ENCODE results near the gene ABCA8.

Gene ABCA8

DNA sequence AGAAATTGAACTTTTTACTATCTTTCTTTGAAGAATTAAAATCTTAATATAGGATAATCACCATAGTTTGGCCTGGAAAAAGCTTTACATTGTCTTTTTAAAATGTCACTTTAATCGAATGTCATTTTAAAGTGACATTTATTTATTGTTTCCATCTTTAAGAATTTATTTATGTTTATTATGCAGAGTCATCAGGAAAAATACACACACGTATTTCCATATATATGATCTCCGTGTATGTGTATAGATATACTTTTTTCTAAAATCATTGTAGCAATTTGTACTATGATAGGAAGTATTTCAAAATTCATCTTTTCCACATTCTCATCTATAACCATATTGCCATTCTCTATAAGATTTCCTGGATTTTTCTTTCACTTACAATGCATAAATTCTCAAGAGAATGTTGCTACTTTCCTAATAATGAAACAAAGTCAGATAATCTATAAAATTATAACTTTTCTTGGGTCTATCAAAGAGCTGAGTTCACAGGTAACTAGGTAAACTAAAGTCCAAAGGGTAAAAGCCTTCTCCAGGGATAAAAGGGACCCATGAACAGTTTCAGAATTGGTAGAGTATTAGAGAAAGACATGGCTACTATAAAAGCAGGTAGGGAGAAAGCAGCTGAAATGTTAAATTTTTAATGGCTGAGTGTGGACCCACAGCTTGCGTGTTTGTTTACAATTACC, 11.9 kb downstream of the ABCA8 start:
- no peak for DNase-seq (ENCODE audit: low read depth)

DNA sequence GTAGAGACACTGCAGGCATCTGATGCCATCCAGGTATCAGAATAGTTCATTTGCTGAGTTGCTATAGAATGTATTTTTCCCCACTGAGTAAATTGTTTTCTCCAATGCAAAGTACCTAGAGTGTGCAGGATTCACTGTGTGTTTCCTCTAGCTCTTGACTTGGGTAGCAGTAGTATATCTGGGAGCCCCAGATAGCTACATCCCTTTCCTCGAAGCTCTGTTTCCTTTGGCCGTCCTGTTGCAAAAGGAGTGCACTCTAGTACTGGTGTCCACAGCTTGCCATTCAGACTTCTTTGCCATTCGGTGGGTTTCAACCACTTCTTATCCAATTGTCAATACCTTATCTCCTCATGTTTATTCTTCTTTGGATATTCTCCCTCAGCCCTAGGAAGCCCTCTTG, 12.8 kb downstream of the ABCA8 start:
- no peak for DNase-seq (ENCODE audit: low read depth)

DNA sequence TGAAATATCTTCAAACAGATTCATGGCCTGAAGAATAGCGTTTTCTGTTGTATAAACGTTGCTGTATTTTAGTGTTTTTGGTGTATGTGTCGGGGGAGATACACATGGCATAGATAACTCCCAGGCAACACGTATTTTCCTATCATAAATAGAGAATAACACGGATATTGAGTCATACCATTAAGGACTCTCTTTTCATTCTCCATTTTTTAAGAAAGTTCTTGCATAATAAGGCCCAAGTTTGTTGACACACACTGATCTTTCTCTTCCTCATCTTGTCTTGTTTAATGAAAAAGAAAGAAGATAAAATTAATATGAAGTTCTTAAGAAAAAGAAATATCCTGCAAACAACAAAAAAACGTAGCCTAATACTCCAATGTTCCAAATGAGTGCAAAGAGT, 13.4 kb downstream of the ABCA8 start:
- peak; percentile 42 for DNase-seq (ENCODE audit: low read depth)

DNA sequence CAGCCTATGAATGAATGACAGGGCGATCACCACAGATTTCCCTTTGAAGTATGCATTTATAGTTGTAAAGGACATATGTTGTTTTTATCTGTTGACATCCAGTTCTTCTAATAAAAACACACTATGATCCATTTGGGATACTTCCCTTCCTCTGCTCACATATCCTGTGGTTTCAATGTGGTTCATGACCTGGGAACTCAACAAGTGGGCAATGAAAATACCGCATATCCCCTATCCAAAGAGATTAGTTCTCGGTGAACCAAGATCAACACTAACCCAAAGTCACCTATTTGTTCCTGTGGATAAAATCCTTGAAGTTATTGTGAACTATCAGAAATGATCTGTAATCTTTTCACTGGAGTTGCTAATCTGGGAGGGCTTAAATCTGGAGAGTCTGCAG, 16.0 kb downstream of the ABCA8 start:
- no peak for DNase-seq (ENCODE audit: low read depth)

DNA sequence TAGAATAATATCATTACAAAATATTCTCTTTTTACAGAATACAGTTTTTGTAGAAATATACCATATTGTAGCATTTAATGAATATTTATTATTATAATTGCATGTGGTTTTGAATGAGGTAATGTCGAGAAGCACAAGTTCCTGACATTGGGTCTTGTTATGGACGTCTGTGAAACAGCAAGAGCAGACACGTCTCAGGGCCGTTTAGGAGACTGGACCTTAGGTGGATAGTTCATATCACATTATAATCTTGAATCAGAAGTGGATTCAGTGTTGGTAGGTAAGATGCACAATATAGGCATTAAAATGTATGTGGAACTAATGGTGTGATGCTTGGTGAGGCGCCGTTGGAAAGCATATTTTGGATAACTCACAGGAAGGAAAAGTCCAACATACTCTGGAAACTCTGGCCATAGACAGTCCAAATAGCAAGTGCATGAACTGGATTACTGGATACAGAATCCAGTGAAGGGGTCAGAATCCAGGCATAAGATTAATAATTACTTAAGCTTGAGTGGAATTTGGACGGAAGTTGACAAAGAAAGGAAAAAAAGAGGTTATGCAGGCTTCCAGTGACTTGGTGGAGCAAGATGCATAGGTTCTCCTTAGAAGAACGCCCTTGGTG, 17.2 kb downstream of the ABCA8 start:
- no peak for DNase-seq (ENCODE audit: low read depth)

DNA sequence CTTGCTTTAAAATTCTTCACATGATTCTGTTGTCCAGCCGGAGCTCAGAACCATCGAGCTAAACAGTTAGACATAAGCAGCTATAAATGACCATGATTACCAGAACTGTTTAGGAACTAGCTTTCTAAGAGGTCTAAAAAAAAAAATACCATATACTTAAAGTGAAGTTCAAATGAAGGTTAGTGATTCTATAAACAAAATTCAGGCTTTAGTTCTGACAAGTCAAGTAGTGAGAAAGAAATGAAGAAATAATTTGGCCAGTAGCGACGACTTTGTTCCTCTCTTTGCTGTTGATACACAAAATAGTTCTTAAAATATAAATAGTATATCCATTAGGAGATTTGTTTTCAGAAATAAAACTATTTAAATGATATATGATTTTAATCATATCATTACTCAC, 27.7 kb downstream of the ABCA8 start:
- DNase-seq (ENCODE audit: low read depth) = no peak

DNA sequence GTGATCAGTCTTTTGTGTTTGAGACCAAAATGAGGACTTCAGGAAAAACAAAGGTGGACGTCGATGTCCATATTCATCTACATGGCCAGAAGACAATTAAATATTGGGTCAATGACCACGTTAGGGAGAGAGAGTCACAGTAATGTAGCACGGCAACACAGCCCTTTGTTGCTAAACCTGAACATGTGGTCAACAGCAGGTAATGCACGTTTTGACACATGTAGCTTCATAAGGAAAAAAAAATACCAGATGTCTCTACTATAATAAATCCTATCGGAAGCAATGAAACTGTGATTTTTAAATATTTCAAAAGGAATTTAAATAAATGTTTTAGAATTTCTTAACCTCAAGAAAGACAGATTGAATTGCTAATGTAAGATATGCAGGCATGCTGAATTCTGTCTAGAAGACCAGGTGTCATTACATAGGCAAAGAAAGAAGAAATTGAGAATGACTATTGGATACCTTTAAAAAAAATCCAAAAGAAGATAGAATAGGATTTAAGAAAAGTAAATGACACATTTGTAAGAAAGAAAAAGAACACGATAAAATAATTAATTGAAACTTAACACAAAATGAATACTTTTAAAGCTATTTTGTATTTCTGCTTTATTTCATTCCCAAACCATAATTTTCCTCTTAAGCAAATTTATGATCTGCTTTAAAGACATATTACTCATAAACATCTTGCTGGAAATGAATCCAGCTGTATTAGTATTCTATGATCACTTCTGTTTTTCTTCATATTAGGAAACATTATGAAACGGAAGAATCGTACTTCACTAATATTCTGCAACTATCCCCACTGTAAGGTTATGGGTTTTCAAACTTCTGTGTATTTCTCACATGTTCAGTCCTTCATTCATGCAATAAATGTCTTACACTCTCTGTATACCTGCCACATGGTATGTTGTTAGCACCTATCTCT, 30.1 kb downstream of the ABCA8 start:
- no peak for DNase-seq (ENCODE audit: low read depth)

DNA sequence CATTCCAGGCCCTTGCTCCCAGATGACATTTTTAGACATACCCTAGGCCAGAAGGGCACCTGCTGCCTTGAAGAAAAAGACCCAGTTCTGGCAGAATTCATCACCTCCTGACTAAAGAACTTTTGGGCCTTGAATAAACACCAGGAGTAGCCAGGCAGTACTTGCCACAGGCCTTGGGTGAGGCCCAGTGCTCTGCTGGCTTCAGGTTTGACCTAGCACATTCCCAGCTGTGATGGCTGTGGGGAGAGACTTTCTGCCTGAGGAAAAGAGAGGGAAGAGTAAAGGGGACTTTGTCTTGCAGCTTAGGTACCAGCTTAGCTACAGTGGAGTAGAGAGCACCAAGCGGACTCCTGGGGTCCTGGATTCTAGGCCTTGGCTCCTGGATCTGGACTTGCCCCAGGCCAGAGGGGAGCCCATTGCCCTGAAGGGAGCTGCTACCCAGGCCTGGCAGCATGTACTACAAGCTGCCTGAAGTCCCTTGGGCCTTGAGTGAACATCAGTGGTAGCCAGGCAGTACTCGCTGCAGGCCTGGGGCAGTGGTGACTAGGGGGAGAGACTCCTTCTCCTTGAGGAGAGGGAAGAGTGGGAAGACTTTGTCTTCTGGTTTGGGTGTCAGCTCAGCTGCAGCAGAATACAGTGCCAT, 44.3 kb downstream of the ABCA8 start:
- DNase-seq (ENCODE audit: low read depth) = no peak

DNA sequence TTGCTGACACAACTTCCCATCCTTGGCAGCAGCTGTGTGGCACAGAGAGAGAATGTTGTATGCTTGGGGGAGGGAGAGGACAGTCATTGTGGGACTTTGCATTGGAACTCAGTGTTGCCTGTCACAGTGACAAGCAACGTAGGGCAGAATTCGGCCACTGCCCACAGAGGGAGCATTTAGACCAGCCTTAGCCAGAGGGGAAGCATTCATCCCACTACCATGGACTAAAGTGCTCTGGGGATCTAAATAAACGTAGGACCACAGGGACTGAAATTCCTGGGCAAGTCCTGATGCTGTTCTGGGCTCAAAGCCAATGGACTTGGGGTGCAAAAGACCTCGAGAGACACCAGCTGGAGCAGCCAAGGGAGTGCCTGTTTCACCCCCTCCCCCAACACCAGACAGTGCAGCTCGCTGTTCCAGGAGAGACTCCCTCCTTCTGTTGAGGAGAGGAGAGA, 44.9 kb downstream of the ABCA8 start:
- DNase-seq (ENCODE audit: low read depth) = peak; percentile 15

DNA sequence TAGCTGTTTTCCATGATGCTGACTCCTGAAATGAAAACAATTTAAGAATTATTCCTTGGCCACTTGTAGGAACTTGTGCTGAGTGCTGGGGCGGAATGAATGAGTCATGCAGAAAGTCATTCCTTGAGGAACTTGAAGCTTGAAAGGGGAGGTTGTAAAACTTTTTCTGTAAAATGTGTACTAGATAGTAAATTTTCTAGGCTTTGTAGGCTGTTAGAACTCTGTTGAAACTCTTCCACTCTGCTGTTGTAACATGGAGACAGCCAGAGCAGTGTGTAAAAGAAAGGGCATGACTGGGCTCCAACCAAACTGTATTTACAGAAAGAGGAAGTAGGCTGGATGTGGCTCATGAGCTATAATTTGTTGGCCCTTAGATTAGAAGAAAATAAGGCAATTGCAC, 46.1 kb downstream of the ABCA8 start:
- peak; percentile 95 for DNase-seq (ENCODE audit: low read depth)

DNA sequence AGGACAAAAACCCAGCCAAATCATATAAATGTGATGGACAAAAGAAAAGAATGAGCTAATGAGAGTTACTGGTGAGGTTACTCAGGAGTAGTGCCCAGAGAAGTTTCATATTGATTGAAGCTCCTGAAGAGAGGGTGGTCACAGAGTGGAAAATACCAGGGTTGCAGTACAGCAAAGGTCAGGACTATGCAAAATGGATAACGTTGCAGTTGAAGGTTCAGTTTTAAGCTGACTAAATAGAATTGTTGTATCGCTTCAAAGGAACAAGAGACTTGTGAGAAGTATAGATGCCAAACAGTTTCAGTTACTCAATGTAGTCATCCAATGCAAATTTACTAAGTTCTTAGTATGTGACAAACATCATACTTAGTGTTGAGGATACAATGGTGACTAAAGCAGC, 47.1 kb downstream of the ABCA8 start:
- DNase-seq (ENCODE audit: low read depth) = no peak

DNA sequence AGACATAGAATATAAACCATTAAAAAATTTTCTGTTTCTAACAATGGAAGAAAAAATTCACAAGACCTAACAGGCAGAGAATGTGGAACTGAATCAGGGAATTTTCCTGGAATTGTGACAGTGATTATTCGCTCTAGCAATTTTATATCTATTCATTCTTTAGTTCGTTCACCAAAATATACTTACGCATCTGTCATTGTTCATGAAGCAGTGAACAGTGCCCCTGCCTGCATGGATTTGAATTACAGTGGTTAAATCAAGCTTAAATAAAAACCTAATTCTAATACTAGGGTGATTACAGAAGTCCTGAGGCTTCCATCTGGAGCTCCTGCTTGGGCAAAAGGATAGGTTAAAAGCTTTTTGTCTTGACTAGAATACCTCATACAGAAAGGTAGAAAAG, 48.6 kb downstream of the ABCA8 start:
- DNase-seq (ENCODE audit: low read depth) = peak; percentile 10

DNA sequence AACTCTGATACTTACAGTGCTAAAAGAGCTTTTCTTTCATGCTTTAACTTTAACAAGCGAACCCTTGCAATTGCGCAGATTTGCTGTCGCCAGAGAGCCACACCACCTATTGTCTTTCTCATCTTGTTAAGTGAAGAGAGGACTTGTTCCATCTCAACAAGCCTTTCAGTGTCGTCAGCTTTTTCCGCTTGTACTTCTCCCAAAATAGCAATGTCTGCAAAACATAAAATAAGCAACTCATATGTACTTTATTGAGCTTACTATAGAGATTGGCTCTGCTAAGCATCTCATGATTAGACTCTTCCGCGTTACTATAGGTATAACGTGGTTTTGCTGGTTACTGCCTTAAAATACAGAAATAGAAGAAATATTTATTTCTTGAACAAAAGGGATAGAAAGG, 51.9 kb downstream of the ABCA8 start:
- no peak for DNase-seq (ENCODE audit: low read depth)

DNA sequence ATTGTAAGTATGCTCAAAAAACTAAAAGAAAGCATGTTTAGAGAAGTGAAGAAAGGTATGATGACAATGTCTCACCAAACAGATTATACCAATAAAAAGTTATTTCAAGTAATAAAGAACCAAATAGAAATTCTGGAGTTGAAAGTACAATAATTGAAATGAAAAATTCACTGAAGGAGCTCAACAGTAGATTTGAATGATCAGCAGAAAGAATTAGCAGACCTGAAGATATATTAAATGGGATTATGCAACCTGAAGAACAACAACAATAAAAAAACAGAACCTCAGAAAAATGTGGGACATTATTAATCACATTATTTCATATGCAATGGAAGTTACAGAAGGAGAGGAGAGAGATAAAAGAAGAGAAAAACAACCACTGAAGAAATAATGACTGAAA, 57.6 kb downstream of the ABCA8 start:
- no peak for DNase-seq (ENCODE audit: low read depth)

DNA sequence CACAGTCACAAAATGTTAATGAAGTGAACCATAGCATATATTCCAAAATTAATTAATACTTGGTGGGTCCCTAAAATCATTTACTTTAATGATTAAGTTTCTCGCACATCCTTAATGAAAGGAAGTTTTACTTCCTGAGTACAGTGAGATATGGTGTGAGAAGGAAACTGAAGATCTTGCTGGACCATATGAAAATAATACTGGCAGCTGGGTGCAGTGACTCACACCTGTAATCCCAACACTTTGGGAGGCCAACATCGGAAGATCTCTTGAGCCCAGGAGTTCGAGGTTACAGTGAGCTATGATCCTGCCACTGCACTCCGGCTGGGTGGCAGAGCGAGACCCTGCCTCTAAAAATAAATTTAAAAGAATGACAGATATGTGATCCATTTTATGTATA, 62.5 kb downstream of the ABCA8 start:
- DNase-seq (ENCODE audit: low read depth) = no peak

DNA sequence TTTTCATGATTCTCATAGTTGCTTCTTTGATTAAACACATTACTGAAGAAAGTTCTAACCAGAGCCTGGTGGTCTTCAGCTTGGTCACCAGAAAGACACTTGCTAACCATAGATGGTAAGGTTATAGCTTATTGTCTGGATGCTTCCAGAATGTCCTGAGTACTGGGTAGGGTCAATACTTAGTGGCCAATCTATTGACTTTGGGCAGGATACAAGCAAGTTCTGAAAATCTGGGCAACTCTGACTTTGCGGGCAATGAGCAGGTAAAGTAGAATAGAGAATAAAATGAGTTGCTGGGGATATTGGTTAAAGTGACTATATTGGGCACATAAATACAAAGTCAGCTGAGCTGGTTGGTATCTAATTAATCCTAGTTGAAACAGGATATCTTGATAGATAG, 63.0 kb downstream of the ABCA8 start:
- no peak for DNase-seq (ENCODE audit: low read depth)

DNA sequence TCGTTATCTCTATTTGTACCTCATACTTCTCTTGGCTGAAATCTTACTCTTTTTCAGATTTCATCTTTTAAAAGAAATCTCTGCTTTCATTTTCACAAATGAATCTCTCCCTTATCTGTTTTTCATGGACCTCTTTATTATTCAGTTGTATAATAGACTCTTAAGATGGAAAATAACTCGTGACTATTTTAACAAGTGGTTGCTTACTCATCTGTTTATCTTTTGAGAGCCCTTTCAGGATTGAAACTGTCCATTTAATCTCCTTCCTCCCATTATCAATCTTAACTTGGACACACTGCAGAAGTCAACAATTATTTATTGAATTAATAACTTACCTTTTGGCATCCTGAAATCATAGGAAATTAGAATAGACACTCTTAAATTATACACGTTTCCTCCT, 68.8 kb downstream of the ABCA8 start:
- DNase-seq (ENCODE audit: low read depth) = no peak

DNA sequence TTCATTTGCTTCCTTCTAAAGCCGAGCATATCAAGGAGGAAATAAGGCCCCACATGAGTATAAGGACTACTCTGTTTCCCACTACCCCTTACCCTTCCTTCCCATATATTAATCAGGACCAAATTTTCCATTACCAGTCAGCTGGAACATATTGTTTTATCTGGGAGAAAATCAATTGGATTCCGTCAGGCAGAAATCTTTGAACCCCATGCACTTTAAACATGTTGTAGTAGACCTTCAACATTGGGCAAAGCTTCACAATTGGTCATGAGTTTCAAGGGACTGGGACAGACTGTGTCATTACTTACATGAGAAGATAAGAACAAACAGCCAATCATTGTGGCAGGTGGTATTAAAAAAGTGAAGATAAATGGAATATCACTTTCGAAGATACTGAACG, 70.3 kb downstream of the ABCA8 start:
- no peak for DNase-seq (ENCODE audit: low read depth)

DNA sequence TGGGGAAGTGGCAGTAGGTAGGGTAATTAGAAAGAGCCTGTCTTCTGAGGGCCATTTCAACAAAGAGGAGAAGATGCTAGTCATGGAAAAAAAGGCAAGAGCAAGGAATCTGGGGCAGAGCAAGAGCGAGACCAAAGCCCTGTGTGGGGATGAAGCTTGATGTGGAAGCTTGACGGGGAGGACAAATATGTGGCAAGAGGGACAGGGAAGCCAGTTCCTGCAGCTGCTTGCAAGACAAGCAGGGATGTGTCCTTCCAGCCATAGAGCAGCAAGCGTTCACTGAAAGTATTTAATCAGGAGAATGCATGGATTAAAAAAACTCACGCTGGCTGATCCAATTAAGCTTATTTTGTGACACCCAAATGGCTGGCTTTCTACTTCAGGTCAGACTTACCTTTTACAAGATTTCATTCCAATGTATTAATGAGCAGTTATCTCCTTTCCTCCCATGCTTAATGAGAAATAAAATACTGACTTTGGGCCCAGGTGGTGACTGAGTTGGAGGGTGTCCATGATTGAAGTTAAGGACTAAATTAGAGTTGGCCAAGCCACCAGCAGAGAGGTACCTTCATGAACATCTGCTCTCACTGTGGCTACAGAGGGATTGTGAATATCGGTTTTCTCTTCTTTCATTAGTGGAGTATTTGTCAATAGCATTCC, 76.8 kb downstream of the ABCA8 start:
- DNase-seq (ENCODE audit: low read depth) = peak; percentile 17

DNA sequence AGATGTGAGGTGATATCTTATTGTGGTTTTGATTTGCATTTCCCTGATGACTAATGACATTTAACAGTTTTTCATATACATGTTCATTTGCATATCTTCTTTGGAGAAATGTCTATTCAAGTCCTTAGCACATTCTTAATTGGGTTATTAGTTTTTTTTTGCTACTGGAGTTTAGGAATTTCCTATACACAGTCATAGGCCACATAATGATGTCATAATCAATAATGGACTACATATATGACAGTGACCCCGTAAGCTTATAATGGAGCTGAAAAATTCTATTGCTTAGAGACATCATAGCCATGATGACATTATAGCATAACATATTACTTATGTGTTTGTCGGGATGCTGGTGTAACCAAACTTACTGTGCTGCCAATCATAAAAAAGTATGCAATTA, 83.7 kb downstream of the ABCA8 start:
- DNase-seq (ENCODE audit: low read depth) = no peak

DNA sequence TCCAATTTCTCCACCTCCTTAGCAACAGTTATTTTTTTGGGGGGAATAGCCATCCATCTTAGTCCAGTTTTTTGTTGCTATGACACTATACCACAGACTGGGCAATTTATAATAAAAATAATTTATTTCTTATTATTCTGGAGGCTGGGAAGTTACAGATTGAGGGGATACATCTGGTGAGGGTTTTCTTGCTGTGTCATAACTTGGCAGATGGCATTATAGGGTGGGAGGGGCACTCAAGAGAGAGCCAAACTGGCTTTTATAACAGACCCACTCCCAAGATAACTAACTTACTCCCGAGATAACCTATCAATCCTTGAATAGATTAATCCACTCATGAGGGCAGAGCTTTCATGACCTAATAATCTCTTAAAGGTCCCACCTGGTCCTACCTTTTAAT, 84.2 kb downstream of the ABCA8 start:
- DNase-seq (ENCODE audit: low read depth) = no peak
